ENCODE results near the gene ZC3H10. TPM values are rescaled to one million over a fixed set of nuclear protein-coding genes. Genes with fewer than 3 reads are reported as not detected.
"Not testable (repeated sequence)": the region's sequence is repeated elsewhere in the genome, so short reads cannot be mapped to it uniquely, and the experiment has no call there.

Gene ZC3H10
- total RNA-seq, 4 donors from 2014 or later: 2.1 to 5.6 (median 3.4) TPM

- Histone ChIP-seq H3K4me3 (no peak overlapping the region), H3K9me3 (no peaks in the 10 kb centered on the region), H3K27me3 (no peaks in the 10 kb centered on the region), H3K36me3 (no peaks in the 10 kb centered on the region), H3K4me1 (peaks cover 38% of the 10 kb centered on the region), H3K27ac (no peak overlapping the region)
- no peak for TF ChIP-seq POLR2AphosphoS5 (IDR thresholded peaks at IDR 0.05)
- TF ChIP-seq EP300 (IDR thresholded peaks at IDR 0.05): no peak
- no peak for TF ChIP-seq POLR2A (IDR thresholded peaks at IDR 0.05)
- no peak for TF ChIP-seq CTCF (IDR thresholded peaks at IDR 0.05)
- no peak for DNase-seq (ENCODE audit: low spot score in 2 of 2)
- WGBS: 85% methylated on average over 4 of the region's 5 CpGs
Observed at GRCh38 chr12:56153678-56154065, 35.6 kb downstream of the ZC3H10 start.

GRCh38 chr12:56154246-56154771 is 36.2 kb downstream of the ZC3H10 start:
- no peaks in the 10 kb centered on the region for H3K9me3 ChIP-seq
- TF ChIP-seq POLR2A (IDR thresholded peaks at IDR 0.05): no peak
- TF ChIP-seq CTCF (IDR thresholded peaks at IDR 0.05): no peak
- TF ChIP-seq POLR2AphosphoS5 (IDR thresholded peaks at IDR 0.05): no peak
- TF ChIP-seq EP300 (IDR thresholded peaks at IDR 0.05): no peak
- no peaks in the 10 kb centered on the region for H3K36me3 ChIP-seq
- DNase-seq (ENCODE audit: low spot score in 2 of 2): no peak
- 92% methylated on average over 1 of the region's 1 CpG for WGBS
- peaks cover 42% of the 10 kb centered on the region for H3K4me1 ChIP-seq
- no peaks in the 10 kb centered on the region for H3K27me3 ChIP-seq
- H3K4me3 ChIP-seq: no peak overlapping the region
- no peak overlapping the region for H3K27ac ChIP-seq

GRCh38 chr12:56154818-56155217 is 36.8 kb downstream of the ZC3H10 start:
- WGBS: 84% methylated on average over 5 of the region's 5 CpGs
- no peak overlapping the region for H3K4me3 ChIP-seq
- no peak overlapping the region for H3K27ac ChIP-seq
- H3K9me3 ChIP-seq: no peaks in the 10 kb centered on the region
- peaks cover 3% of the 10 kb centered on the region for H3K36me3 ChIP-seq
- no peak for DNase-seq (ENCODE audit: low spot score in 2 of 2)
- peaks cover 47% of the 10 kb centered on the region for H3K4me1 ChIP-seq
- TF ChIP-seq POLR2AphosphoS5 (IDR thresholded peaks at IDR 0.05) (no peak), EP300 (IDR thresholded peaks at IDR 0.05) (no peak), CTCF (IDR thresholded peaks at IDR 0.05) (no peak), POLR2A (IDR thresholded peaks at IDR 0.05) (no peak)
- no peaks in the 10 kb centered on the region for H3K27me3 ChIP-seq

- no peak for DNase-seq (ENCODE audit: low spot score in 2 of 2)
- H3K4me1 ChIP-seq: peaks cover 52% of the 10 kb centered on the region
- no peaks in the 10 kb centered on the region for H3K27me3 ChIP-seq
- H3K27ac ChIP-seq: no peak overlapping the region
- no peaks in the 10 kb centered on the region for H3K9me3 ChIP-seq
- peaks cover 8% of the 10 kb centered on the region for H3K36me3 ChIP-seq
- TF ChIP-seq POLR2A (IDR thresholded peaks at IDR 0.05) (no peak), CTCF (IDR thresholded peaks at IDR 0.05) (no peak), EP300 (IDR thresholded peaks at IDR 0.05) (no peak), POLR2AphosphoS5 (IDR thresholded peaks at IDR 0.05) (no peak)
- WGBS: 95% methylated on average over 11 of the region's 11 CpGs
- H3K4me3 ChIP-seq: no peak overlapping the region
Observed at GRCh38 chr12:56155256-56155845, 37.3 kb downstream of the ZC3H10 start.

- not testable (repeated sequence) for H3K9me3 ChIP-seq; DNase-seq (ENCODE audit: low spot score in 2 of 2); H3K27me3 ChIP-seq
- H3K36me3 ChIP-seq: peaks cover 21% of the 10 kb centered on the region
- H3K4me1 ChIP-seq: peaks cover 52% of the 10 kb centered on the region
- WGBS: 87% methylated on average over 21 of the region's 21 CpGs
- H3K27ac ChIP-seq: peak overlapping the region; percentile 98
- H3K4me3 ChIP-seq: peak overlapping the region; percentile 91
Observed at GRCh38 chr12:56156464-56157200, 38.6 kb downstream of the ZC3H10 start.

Data from suprapubic skin (tissue), 4 donors.